K562 (cell line): Measurements from ENCODE around the gene PGAP3. TPM values are rescaled to one million over a fixed set of nuclear protein-coding genes. Genes with fewer than 3 reads are reported as not detected.
A peak's percentile ranks its signal among the peaks of the same experiment; 100 is the strongest.

Source experiments
- CXXC5 ChIP-seq: fragments of 250-450 bp; sonication (Bioruptor Pico); IDR thresholded peaks from 2 replicates; pipeline ENCODE4 v1.8.0; 2022; ENCODE audit warnings: inconsistent platforms, mild to moderate bottlenecking, moderate library complexity
- GMEB1 ChIP-seq: fragments of 250-450 bp; sonication (Bioruptor Pico); IDR thresholded peaks from 2 replicates; pipeline ENCODE4 v1.4.0; 2020; ENCODE audit warnings: mild to moderate bottlenecking
- KAT2B ChIP-seq: IDR thresholded peaks from one replicate; pipeline ENCODE4 v1.6.1; 2012; ENCODE audit warnings: low read depth, mild to moderate bottlenecking, control low read depth, inconsistent platforms, low read length, moderate library complexity
- MCM7 ChIP-seq, 2 experiments: fragments of 450-650 bp; IDR thresholded peaks; 2 replicates each; pipeline ENCODE4 v1.6.1; 2016 to 2018
- RBM17 ChIP-seq: fragments of 200-400 bp; formaldehyde crosslinking; IDR thresholded peaks from 2 replicates; pipeline ENCODE4 v1.6.1; 2017; ENCODE audit warnings: low read depth, mild to moderate bottlenecking, low read length, borderline replicate concordance
- REST ChIP-seq, 2 experiments: fragments of 450-650 bp; formaldehyde crosslinking in 1 of 2; IDR thresholded peaks; 2 replicates each; pipeline versions ENCODE4 v1.4.0 to v1.6.1; 2014 to 2020; ENCODE audit warnings: mild to moderate bottlenecking in 2 of 2, borderline replicate concordance in 1 of 2, low read depth in 1 of 2
- TEAD4 ChIP-seq, 2 experiments: sonication (generic) in 1 of 2; formaldehyde crosslinking in 1 of 2; IDR thresholded peaks; 2 replicates each; pipeline versions ENCODE4 v1.6.1 to v1.8.0; 2012 to 2022; ENCODE audit warnings: borderline replicate concordance in 1 of 2, inconsistent platforms in 1 of 2, low read length in 1 of 2, mild to moderate bottlenecking in 1 of 2, missing genetic modification reagents in 1 of 2
- ZNF165 ChIP-seq: fragments of 250-450 bp; sonication (Bioruptor Pico); IDR thresholded peaks from 2 replicates; pipeline ENCODE4 v1.4.0; 2020; ENCODE audit warnings: borderline replicate concordance
- ZNF23 ChIP-seq: fragments of 250-450 bp; sonication (Bioruptor Pico); IDR thresholded peaks from 2 replicates; pipeline ENCODE4 v1.4.0; 2020; ENCODE audit warnings: mild to moderate bottlenecking
- ZNF699 ChIP-seq: fragments of 250-450 bp; sonication (Bioruptor Pico); IDR thresholded peaks from 2 replicates; pipeline ENCODE4 v1.8.0; 2021; ENCODE audit warnings: mild to moderate bottlenecking, moderate library complexity; ENCODE audit not compliant: insufficient replicate concordance
- polyA plus RNA-seq, 8 experiments: library from polyadenylated mRNA; depleted of rRNA in 4 of 8; stranded (reverse) in 5 of 8; unstranded in 3 of 8; fragments of >200 nt; fragmentation: Nextera tagmentation in 2 of 8; fragmentation: Illumina TruSeq in 1 of 8; extraction: Ambion mirVana in 2 of 8; extraction: Trizol in 1 of 8; gene quantifications; 2 replicates each; pipeline versions ENCODE4 v1.2.1 to v1.2.3, GENCODE V29; 2011 to 2014; ENCODE audit warnings: inconsistent platforms in 1 of 8, missing spikeins in 1 of 8
- total RNA-seq, 7 experiments: library from RNA; depleted of rRNA in 6 of 7; stranded (reverse); fragments of >200 nt in 6 of 7; fragmentation: Illumina TruSeq in 2 of 7; extraction: Trizol in 2 of 7; gene quantifications; 2 replicates each; pipeline versions ENCODE4 v1.2.1 to v1.2.3, GENCODE V29; 2011 to 2021; ENCODE audit warnings: low replicate concordance in 1 of 7
- TF ChIP-seq, protein P1 (sequence below): fragments of 200-800 bp; sonication (Bioruptor generic); IDR thresholded peaks from 2 replicates; pipeline ENCODE4 v1.6.1; 2016; ENCODE audit warnings: missing genetic modification characterization, missing compliant biosample characterization

The PGAP3 gene
- total and polyA plus RNA-seq, 9 of the 15 experiments (the other 6 are each of a cell fraction or from before 2014, with no cell fraction given) = 0.38 to 9.4 (median 4.5) TPM

DNA sequence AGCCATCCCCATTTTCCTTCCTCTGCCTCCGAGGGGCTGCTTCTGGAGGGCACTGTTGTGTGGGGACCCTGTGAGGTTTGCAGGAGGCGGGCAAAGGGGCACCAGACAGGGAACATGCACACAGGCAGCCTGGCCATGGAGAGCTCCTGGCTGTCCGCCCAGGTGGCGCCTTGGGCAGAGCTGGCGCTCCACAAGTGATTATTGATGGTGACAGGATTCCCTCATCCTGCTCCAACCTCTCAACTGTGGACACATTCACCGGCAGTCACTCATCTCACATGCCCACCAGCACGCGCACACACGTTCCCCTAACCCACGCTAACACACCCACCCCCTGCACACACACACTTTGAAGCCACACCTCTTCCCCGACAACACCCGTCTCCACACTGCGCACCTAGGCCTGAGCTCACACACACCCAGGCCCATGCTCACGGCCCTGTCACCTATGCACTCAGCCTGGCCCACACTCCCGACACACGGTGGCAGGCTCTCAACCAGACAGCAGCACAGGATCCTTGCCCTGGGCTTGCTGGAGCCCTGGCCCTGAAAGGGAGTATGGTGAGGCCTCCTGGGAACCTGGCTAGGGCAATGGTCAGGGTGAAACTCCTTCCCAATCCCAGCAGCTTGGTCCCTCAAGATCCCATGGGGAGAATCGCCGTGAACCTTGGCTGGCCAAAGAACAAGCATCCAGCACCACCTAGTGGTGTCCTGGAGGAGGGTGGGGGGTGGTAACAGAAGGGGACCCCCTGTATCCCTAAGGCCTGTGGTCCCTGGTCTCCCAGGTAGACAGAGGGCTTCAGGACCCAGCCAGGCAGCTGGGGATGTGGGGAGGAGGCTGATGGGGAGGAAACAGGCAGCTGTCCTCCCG lies 16.0 kb downstream of the PGAP3 start (continued):
- TF ChIP-seq REST (IDR thresholded peaks at IDR 0.05; ENCODE audit: borderline replicate concordance) (peak; percentile 78), REST (CRISPR knock-in tag; IDR thresholded peaks at IDR 0.05; ENCODE audit: low read depth) (no peak), MCM7 (IDR thresholded peaks at IDR 0.05) (no peak), ZNF23 (CRISPR knock-in tag) (no peak), KAT2B (no peak), TEAD4 (IDR thresholded peaks at IDR 0.05; ENCODE audit: low read length) (no peak), TEAD4 (CRISPR knock-in tag; IDR thresholded peaks at IDR 0.05; ENCODE audit: borderline replicate concordance) (no peak), GMEB1 (CRISPR knock-in tag) (no peak), CXXC5 (no peak), ZNF165 (no peak), ZNF699 (no peak), RBM17 (no peak)
- TF ChIP-seq, protein P1, sequence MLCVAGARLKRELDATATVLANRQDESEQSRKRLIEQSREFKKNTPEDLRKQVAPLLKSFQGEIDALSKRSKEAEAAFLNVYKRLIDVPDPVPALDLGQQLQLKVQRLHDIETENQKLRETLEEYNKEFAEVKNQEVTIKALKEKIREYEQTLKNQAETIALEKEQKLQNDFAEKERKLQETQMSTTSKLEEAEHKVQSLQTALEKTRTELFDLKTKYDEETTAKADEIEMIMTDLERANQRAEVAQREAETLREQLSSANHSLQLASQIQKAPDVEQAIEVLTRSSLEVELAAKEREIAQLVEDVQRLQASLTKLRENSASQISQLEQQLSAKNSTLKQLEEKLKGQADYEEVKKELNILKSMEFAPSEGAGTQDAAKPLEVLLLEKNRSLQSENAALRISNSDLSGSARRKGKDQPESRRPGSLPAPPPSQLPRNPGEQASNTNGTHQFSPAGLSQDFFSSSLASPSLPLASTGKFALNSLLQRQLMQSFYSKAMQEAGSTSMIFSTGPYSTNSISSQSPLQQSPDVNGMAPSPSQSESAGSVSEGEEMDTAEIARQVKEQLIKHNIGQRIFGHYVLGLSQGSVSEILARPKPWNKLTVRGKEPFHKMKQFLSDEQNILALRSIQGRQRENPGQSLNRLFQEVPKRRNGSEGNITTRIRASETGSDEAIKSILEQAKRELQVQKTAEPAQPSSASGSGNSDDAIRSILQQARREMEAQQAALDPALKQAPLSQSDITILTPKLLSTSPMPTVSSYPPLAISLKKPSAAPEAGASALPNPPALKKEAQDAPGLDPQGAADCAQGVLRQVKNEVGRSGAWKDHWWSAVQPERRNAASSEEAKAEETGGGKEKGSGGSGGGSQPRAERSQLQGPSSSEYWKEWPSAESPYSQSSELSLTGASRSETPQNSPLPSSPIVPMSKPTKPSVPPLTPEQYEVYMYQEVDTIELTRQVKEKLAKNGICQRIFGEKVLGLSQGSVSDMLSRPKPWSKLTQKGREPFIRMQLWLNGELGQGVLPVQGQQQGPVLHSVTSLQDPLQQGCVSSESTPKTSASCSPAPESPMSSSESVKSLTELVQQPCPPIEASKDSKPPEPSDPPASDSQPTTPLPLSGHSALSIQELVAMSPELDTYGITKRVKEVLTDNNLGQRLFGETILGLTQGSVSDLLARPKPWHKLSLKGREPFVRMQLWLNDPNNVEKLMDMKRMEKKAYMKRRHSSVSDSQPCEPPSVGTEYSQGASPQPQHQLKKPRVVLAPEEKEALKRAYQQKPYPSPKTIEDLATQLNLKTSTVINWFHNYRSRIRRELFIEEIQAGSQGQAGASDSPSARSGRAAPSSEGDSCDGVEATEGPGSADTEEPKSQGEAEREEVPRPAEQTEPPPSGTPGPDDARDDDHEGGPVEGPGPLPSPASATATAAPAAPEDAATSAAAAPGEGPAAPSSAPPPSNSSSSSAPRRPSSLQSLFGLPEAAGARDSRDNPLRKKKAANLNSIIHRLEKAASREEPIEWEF (CRISPR knock-in tag) = no peak
